ENCODE data around the gene SLC25A3. TPM values are rescaled to one million over a fixed set of nuclear protein-coding genes. Genes with fewer than 3 reads are reported as not detected.

The SLC25A3 gene
- total RNA-seq, 1 experiment from 2014 or later: 469 TPM

DNA sequence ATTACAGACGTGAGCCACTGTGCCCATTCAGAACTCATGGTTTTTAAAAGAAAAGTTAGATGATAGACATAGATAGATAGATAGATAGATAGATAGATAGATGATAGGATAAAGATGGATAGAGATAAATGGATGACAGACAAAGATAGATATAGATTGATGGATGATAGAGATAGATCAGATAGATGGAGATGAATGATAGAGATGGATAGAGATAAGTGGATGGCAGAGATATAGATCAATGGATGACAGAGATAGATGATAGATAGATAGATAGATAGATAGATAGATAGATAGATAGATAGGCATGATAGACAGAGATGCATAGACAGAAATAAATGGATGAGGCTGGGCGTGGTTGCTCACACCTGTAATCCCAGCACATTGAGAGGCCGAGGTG is 13.7 kb upstream of the SLC25A3 start:
- H3K9me3 ChIP-seq (ENCODE audit: control insufficient read depth, insufficient read depth, low read depth, low read length): no peaks in the 10 kb centered on the region
- TF ChIP-seq, protein P1, sequence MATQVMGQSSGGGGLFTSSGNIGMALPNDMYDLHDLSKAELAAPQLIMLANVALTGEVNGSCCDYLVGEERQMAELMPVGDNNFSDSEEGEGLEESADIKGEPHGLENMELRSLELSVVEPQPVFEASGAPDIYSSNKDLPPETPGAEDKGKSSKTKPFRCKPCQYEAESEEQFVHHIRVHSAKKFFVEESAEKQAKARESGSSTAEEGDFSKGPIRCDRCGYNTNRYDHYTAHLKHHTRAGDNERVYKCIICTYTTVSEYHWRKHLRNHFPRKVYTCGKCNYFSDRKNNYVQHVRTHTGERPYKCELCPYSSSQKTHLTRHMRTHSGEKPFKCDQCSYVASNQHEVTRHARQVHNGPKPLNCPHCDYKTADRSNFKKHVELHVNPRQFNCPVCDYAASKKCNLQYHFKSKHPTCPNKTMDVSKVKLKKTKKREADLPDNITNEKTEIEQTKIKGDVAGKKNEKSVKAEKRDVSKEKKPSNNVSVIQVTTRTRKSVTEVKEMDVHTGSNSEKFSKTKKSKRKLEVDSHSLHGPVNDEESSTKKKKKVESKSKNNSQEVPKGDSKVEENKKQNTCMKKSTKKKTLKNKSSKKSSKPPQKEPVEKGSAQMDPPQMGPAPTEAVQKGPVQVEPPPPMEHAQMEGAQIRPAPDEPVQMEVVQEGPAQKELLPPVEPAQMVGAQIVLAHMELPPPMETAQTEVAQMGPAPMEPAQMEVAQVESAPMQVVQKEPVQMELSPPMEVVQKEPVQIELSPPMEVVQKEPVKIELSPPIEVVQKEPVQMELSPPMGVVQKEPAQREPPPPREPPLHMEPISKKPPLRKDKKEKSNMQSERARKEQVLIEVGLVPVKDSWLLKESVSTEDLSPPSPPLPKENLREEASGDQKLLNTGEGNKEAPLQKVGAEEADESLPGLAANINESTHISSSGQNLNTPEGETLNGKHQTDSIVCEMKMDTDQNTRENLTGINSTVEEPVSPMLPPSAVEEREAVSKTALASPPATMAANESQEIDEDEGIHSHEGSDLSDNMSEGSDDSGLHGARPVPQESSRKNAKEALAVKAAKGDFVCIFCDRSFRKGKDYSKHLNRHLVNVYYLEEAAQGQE (IDR thresholded peaks at IDR 0.05; ENCODE audit: insufficient read depth in 1 of 2, low read depth in 2 of 2, low read length in 1 of 2): no peak
- TF ChIP-seq SIN3A (IDR thresholded peaks at IDR 0.05; ENCODE audit: borderline replicate concordance, insufficient read depth, low read depth, low read length): no peak
- no peak for TF ChIP-seq CTCF (IDR thresholded peaks at IDR 0.05)
- no peak for TF ChIP-seq TCF7L2 (IDR thresholded peaks at IDR 0.05; ENCODE audit: low read depth, low read length)
- TF ChIP-seq POLR2AphosphoS5 (IDR thresholded peaks at IDR 0.05; ENCODE audit: low read depth, low read length): no peak
- H3K27me3 ChIP-seq (ENCODE audit: control insufficient read depth, insufficient read depth, low read length): no peaks in the 10 kb centered on the region; the same call in 1 of the 2 replicates
- intact Hi-C loops (cut with micrococcal nuclease; ENCODE audit: unreplicated experiment) (no loop called here), in situ Hi-C loops (cut with HindIII; ENCODE audit: low pct_unique_long_range_greater_than_20kb, low sequenced_read_pairs) (no loop called here)
- ChIA-PET CTCF (no interaction called here), POLR2A (no interaction called here)
- ATAC-seq (no peak), DNase-seq (ENCODE audit: low read depth, low spot score) (no peak)
- H3K4me3 ChIP-seq (ENCODE audit: low read depth in 2 of 2, low read length in 2 of 2): no peak overlapping the region
- no TSS peak for BruUV-seq (replicated peaks)
- no peaks in the 10 kb centered on the region for H3K36me3 ChIP-seq (ENCODE audit: control insufficient read depth, insufficient read depth, low read length)
- peaks cover 6% of the 10 kb centered on the region; the same call in 1 of the 2 replicates for H3K4me1 ChIP-seq (ENCODE audit: control insufficient read depth, insufficient read depth, low read length)
- H3K27ac ChIP-seq (ENCODE audit: low read length): no peak overlapping the region

DNA sequence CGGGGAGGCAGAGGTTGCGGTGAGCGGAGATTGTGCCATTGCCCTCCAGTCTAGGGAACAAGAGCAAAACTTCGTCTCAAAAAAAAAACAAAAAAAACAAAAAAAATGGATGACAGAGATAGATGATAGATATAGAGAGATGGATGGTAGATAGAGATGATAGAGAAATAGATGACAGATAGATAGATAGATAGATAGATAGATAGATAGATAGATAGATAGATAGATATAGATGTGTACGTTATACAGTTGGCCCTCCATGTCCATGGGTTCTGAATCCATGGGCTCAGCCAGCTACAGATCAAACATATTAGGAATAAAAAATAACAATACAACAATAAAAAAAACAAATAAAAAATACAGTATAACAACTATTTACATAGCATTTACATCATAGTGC is 12.8 kb upstream of the SLC25A3 start:
- ATAC-seq (no peak), DNase-seq (ENCODE audit: low read depth, low spot score) (no peak)
- H3K4me1 ChIP-seq (ENCODE audit: control insufficient read depth, insufficient read depth, low read length): peaks cover 6% of the 10 kb centered on the region; the same call in 1 of the 2 replicates
- intact Hi-C loops (cut with micrococcal nuclease; ENCODE audit: unreplicated experiment): no loop called here
- no peak overlapping the region for H3K27ac ChIP-seq (ENCODE audit: low read length)
- BruUV-seq (replicated peaks): no TSS peak
- H3K27me3 ChIP-seq (ENCODE audit: control insufficient read depth, insufficient read depth, low read length): no peaks in the 10 kb centered on the region; the same call in 1 of the 2 replicates
- TF ChIP-seq TCF7L2 (IDR thresholded peaks at IDR 0.05; ENCODE audit: low read depth, low read length) (no peak), SIN3A (IDR thresholded peaks at IDR 0.05; ENCODE audit: borderline replicate concordance, insufficient read depth, low read depth, low read length) (no peak), POLR2AphosphoS5 (IDR thresholded peaks at IDR 0.05; ENCODE audit: low read depth, low read length) (no peak), CTCF (IDR thresholded peaks at IDR 0.05) (no peak)
- TF ChIP-seq, protein P1 (IDR thresholded peaks at IDR 0.05; ENCODE audit: insufficient read depth in 1 of 2, low read depth in 2 of 2, low read length in 1 of 2): no peak
- CTCF ChIA-PET: interaction anchor here (0.8 kb wide), 1 partner anchor 9 kb away, joined by 4 read pairs; no protein-coding TSS in a partner anchor
- no peaks in the 10 kb centered on the region for H3K9me3 ChIP-seq (ENCODE audit: control insufficient read depth, insufficient read depth, low read depth, low read length)
- POLR2A ChIA-PET: no interaction called here
- no peak overlapping the region for H3K4me3 ChIP-seq (ENCODE audit: low read depth in 2 of 2, low read length in 2 of 2)
- in situ Hi-C loops (cut with HindIII; ENCODE audit: low pct_unique_long_range_greater_than_20kb, low sequenced_read_pairs): no loop called here
- H3K36me3 ChIP-seq (ENCODE audit: control insufficient read depth, insufficient read depth, low read length): no peaks in the 10 kb centered on the region

Measured in Panc1 (cell line).